ENCODE measurements around the gene CBLB.

GRCh38 chr3:105714453-105714852 is 154.4 kb downstream of the CBLB start:
- TF ChIP-seq CTCF (IDR thresholded peaks at IDR 0.05; ENCODE audit: low read depth, low read length) (no peak), EZH2phosphoT487 (IDR thresholded peaks at IDR 0.05; ENCODE audit: low read depth) (no peak)

Data from OCI-LY3 (cell line).